ENCODE data around the gene WDR73. TPM values are rescaled to one million over a fixed set of nuclear protein-coding genes. Genes with fewer than 3 reads are reported as not detected.

The WDR73 gene
- total and polyA plus RNA-seq, 2 of the 8 experiments (the other 6 are each of a cell fraction or from before 2014, with no cell fraction given) = 22.7 to 23.1 TPM

DNA sequence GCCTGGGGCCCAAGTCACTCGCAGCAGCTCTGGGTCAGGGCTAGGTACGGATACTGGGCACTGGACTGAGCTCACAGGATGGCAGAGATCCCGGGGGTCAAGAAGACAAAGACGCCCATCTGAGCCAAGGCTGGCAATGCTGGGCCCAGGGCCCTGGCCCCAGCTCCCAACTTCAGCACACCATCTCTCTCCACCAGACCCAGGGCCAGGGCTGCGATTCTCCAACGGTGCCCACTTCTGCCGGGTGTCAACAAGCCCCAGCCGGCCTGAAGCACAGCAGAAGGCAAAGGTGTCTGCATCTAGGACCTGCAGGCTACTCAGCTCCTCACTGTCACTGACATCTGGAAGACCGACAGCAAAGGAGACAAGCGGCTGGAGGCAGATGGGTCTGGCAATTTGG lies 8.6 kb downstream of the WDR73 start (continued):
- TF ChIP-seq CHD7 (IDR thresholded peaks at IDR 0.05; ENCODE audit: insufficient replicate concordance, low read length) (no peak), TCF12 (IDR thresholded peaks at IDR 0.05; ENCODE audit: low read depth, low read length) (no peak), CTCF (IDR thresholded peaks at IDR 0.05; ENCODE audit: control extremely low read depth in 1 of 3, insufficient read depth in 1 of 3, low read depth in 1 of 3, low read length in 3 of 3) (no peak), NANOG (IDR thresholded peaks at IDR 0.05; ENCODE audit: insufficient read depth, low read depth, low read length, poor library complexity, severe bottlenecking) (no peak), SUZ12 (IDR thresholded peaks at IDR 0.05; ENCODE audit: low read length) (no peak), SIRT6 (IDR thresholded peaks at IDR 0.05; ENCODE audit: low read length) (no peak), BRCA1 (IDR thresholded peaks at IDR 0.05; ENCODE audit: low read depth, low read length) (no peak)
- TF ChIP-seq, protein P1, sequence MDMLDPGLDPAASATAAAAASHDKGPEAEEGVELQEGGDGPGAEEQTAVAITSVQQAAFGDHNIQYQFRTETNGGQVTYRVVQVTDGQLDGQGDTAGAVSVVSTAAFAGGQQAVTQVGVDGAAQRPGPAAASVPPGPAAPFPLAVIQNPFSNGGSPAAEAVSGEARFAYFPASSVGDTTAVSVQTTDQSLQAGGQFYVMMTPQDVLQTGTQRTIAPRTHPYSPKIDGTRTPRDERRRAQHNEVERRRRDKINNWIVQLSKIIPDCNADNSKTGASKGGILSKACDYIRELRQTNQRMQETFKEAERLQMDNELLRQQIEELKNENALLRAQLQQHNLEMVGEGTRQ (IDR thresholded peaks at IDR 0.05; ENCODE audit: low read length) = no peak
